ENCODE results near the gene FSHR. TPM values are rescaled to one million over a fixed set of nuclear protein-coding genes. Genes with fewer than 3 reads are reported as not detected.
A peak's percentile ranks its signal among the peaks of the same experiment; 100 is the strongest.

FSHR gene
- total and polyA plus RNA-seq, 2 experiments from 2014 or later: not detected

GRCh38 chr2:49154891-49155290, 576 bp upstream of the FSHR start:
- no peaks in the 10 kb centered on the region for H3K27me3 Mint-ChIP-seq (ENCODE audit: insufficient read depth, low read depth, poor library complexity)
- H3K4me1 ChIP-seq (ENCODE audit: insufficient read depth): peaks cover 28% of the 10 kb centered on the region
- H3K4me2 ChIP-seq: peak overlapping the region; percentile 30; the same call in 1 of the 2 replicates
- peaks cover 25% of the 10 kb centered on the region for H3K4me1 Mint-ChIP-seq
- TF ChIP-seq ZNF462 (CRISPR knock-in tag; IDR thresholded peaks at IDR 0.05): no peak
- TF ChIP-seq REST (IDR thresholded peaks at IDR 0.05; ENCODE audit: unreplicated experiment): no peak
- no peak for TF ChIP-seq STAT1 (IDR thresholded peaks at IDR 0.05; ENCODE audit: unreplicated experiment)
- no peak for TF ChIP-seq CREB1 (CRISPR knock-in tag; IDR thresholded peaks at IDR 0.05; ENCODE audit: low read depth)
- TF ChIP-seq ETS1 (IDR thresholded peaks at IDR 0.05): no peak
- TF ChIP-seq CTCF (conservative IDR thresholded peaks at IDR 0.05; ENCODE audit: low read depth in 2 of 2): no peak
- TF ChIP-seq EZH2 (IDR thresholded peaks at IDR 0.05; ENCODE audit: low read depth, unreplicated experiment): no peak
- no peak for TF ChIP-seq JUNB (IDR thresholded peaks at IDR 0.05; ENCODE audit: unreplicated experiment)
- no peak for TF ChIP-seq EZH2phosphoT487 (IDR thresholded peaks at IDR 0.05; ENCODE audit: unreplicated experiment)
- no peak for TF ChIP-seq ZNF114 (CRISPR knock-in tag; IDR thresholded peaks at IDR 0.05)
- TF ChIP-seq POLR2AphosphoS5 (IDR thresholded peaks at IDR 0.05; ENCODE audit: low read depth): no peak
- TF ChIP-seq ZNF331 (CRISPR knock-in tag; IDR thresholded peaks at IDR 0.05; ENCODE audit: low read depth): no peak
- peak overlapping the region; percentile 40; the same call in 1 of the 2 replicates for H2AFZ ChIP-seq
- DNase-seq (ENCODE audit: low spot score): no peak
- H3K36me3 Mint-ChIP-seq (ENCODE audit: low read depth): no peaks in the 10 kb centered on the region
- no peak overlapping the region for H3K27ac ChIP-seq (ENCODE audit: low read depth)
- H3K9me3 Mint-ChIP-seq: no peaks in the 10 kb centered on the region
- H3K79me2 ChIP-seq (replicated peaks; ENCODE audit: insufficient read depth): no peaks in the 10 kb centered on the region
- no peak overlapping the region for H3K27ac Mint-ChIP-seq
- H3K27me3 ChIP-seq (ENCODE audit: insufficient read depth): no peaks in the 10 kb centered on the region
- ATAC-seq: no peak
- H3F3A ChIP-seq (replicated peaks; ENCODE audit: low read depth): no peaks in the 10 kb centered on the region
- no peak overlapping the region for H3K4me3 Mint-ChIP-seq
- no peaks in the 10 kb centered on the region for H4K20me1 ChIP-seq (replicated peaks; ENCODE audit: insufficient read depth)
- no peaks in the 10 kb centered on the region for H3K9me2 ChIP-seq (ENCODE audit: insufficient read depth)
- no peaks in the 10 kb centered on the region for H3K36me3 ChIP-seq (ENCODE audit: insufficient read depth)
- no peak overlapping the region for H3K4me3 ChIP-seq
